ENCODE data around the gene GADL1. TPM values are rescaled to one million over a fixed set of nuclear protein-coding genes. Genes with fewer than 3 reads are reported as not detected.

Gene GADL1
- polyA plus RNA-seq, 3 donors: not detected

- Histone ChIP-seq H3K4me2 (replicated peaks; ENCODE audit: extremely low read depth, low read length, poor library complexity, severe bottlenecking) (no peak overlapping the region), H3K79me2 (ENCODE audit: insufficient read depth, low read length) (no peaks in the 10 kb centered on the region), H3K36me3 (replicated peaks in 1 of 2; ENCODE audit: control insufficient read depth in 1 of 2, insufficient read depth in 2 of 2, low read length in 2 of 2) (no peaks in the 10 kb centered on the region), H3K9me3 (replicated peaks in 1 of 2; ENCODE audit: control insufficient read depth in 1 of 2, insufficient read depth in 1 of 2, low read length in 2 of 2) (no peaks in the 10 kb centered on the region), H3K4me1 (ENCODE audit: control insufficient read depth in 1 of 2, insufficient read depth in 2 of 2, low read length in 2 of 2) (no peaks in the 10 kb centered on the region), H3K27ac (ENCODE audit: low read depth in 1 of 2, low read length in 2 of 2) (no peak overlapping the region), H3K27me3 (ENCODE audit: control insufficient read depth in 2 of 2, insufficient read depth in 2 of 2, low read length in 2 of 2) (no peaks in the 10 kb centered on the region), H3K9ac (ENCODE audit: insufficient read depth, low read length, poor library complexity, severe bottlenecking) (no peak overlapping the region), H3K4me3 (replicated peaks in 1 of 3; ENCODE audit: low read depth in 2 of 3, low read length in 3 of 3) (no peak overlapping the region), H2AFZ (ENCODE audit: insufficient read depth, low read depth, low read length, poor library complexity, severe bottlenecking) (no peak overlapping the region), H4K20me1 (ENCODE audit: insufficient read depth, low read length) (no peaks in the 10 kb centered on the region)
- TF ChIP-seq, protein P1, sequence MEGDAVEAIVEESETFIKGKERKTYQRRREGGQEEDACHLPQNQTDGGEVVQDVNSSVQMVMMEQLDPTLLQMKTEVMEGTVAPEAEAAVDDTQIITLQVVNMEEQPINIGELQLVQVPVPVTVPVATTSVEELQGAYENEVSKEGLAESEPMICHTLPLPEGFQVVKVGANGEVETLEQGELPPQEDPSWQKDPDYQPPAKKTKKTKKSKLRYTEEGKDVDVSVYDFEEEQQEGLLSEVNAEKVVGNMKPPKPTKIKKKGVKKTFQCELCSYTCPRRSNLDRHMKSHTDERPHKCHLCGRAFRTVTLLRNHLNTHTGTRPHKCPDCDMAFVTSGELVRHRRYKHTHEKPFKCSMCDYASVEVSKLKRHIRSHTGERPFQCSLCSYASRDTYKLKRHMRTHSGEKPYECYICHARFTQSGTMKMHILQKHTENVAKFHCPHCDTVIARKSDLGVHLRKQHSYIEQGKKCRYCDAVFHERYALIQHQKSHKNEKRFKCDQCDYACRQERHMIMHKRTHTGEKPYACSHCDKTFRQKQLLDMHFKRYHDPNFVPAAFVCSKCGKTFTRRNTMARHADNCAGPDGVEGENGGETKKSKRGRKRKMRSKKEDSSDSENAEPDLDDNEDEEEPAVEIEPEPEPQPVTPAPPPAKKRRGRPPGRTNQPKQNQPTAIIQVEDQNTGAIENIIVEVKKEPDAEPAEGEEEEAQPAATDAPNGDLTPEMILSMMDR (IDR thresholded peaks at IDR 0.05): no peak
- no peak overlapping the region for H3K4me3 Mint-ChIP-seq
- H3K27me3 Mint-ChIP-seq (ENCODE audit: low read depth in 3 of 3): peaks cover 0 to 2% (median 0%) of the 10 kb centered on the region in 3 donors
- H3K9me3 Mint-ChIP-seq: peaks cover 0 to 2% (median 0%) of the 10 kb centered on the region in 7 donors
- WGBS (ENCODE audit: insufficient coverage): no CpG with 5 or more reads among the region's 3 CpGs
- peaks cover 7% of the 10 kb centered on the region for H3K4me1 Mint-ChIP-seq
- no peak for DNase-seq
- no peak overlapping the region for H3K27ac Mint-ChIP-seq
- no peaks in the 10 kb centered on the region for H3K36me3 Mint-ChIP-seq
- intact Hi-C loops (cut with micrococcal nuclease): no loop called here
These were observed 155.9 kb downstream of the GADL1 start for GRCh38 chr3:30738605-30739004.

DNA sequence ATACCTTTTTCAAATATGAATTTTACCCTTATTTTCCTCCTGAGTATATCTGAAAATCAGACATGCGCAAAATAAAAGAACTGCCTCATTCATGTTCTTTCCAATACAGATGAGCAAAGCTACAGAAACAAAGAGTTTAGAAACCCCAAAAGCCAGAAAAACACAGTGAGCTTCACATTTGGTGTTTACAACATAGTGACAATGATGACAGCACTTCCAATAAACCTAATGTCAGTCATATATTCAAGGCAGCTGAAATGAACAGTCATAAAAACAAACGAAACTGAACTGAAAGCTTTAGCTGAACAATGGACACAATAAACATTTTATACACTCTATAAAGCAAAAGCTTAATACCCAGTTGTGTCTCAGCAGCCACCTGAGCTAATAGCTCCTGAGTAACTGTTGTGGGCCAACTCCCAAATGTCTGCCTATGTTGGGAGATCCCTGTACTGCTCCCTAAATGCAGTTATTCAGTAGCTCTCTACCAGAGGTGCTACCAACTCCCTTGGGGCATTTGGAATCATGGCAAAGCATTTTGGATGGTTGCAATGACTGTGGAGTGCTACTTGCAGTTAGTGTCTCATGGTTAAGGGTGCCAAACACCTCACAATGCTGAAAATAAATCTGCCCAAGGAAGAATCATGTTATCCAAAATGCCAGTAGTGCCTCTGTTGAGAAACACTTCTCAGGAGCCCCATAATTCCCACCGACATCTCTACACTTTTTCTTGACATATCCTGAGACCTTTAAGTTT, 156.5 kb downstream of the GADL1 start:
- peaks cover 3% of the 10 kb centered on the region for H3K4me1 Mint-ChIP-seq
- no peaks in the 10 kb centered on the region for H3K9me3 ChIP-seq (replicated peaks in 1 of 2; ENCODE audit: control insufficient read depth in 1 of 2, insufficient read depth in 1 of 2, low read length in 2 of 2)

More for the DNA sequence above, 156.5 kb downstream of the GADL1 start:
- H3K27ac ChIP-seq (ENCODE audit: low read depth in 1 of 2, low read length in 2 of 2): no peak overlapping the region
- no peaks in the 10 kb centered on the region for H3K27me3 ChIP-seq (ENCODE audit: control insufficient read depth in 2 of 2, insufficient read depth in 2 of 2, low read length in 2 of 2)
- no peak for DNase-seq
- H3K36me3 ChIP-seq (replicated peaks in 1 of 2; ENCODE audit: control insufficient read depth in 1 of 2, insufficient read depth in 2 of 2, low read length in 2 of 2): no peaks in the 10 kb centered on the region
- intact Hi-C loops (cut with micrococcal nuclease): no loop called here
- H4K20me1 ChIP-seq (ENCODE audit: insufficient read depth, low read length): no peaks in the 10 kb centered on the region
- H3K4me2 ChIP-seq (replicated peaks; ENCODE audit: extremely low read depth, low read length, poor library complexity, severe bottlenecking): no peak overlapping the region
- no peaks in the 10 kb centered on the region for H3K79me2 ChIP-seq (ENCODE audit: insufficient read depth, low read length)
- no peak overlapping the region for H3K4me3 ChIP-seq (replicated peaks in 1 of 3; ENCODE audit: low read depth in 2 of 3, low read length in 3 of 3)
- H3K4me1 ChIP-seq (ENCODE audit: control insufficient read depth in 1 of 2, insufficient read depth in 2 of 2, low read length in 2 of 2): no peaks in the 10 kb centered on the region
- Mint-ChIP-seq H3K4me3 (no peak overlapping the region), H3K36me3 (no peaks in the 10 kb centered on the region), H3K9me3 (peaks cover 0 to 2% (median 0%) of the 10 kb centered on the region in 7 donors), H3K27me3 (ENCODE audit: low read depth in 3 of 3) (peaks cover 0 to 2% (median 0%) of the 10 kb centered on the region in 3 donors), H3K27ac (no peak overlapping the region)
- H2AFZ ChIP-seq (ENCODE audit: insufficient read depth, low read depth, low read length, poor library complexity, severe bottlenecking): no peak overlapping the region
- WGBS (ENCODE audit: insufficient coverage): 82% methylated on average over 2 of the region's 3 CpGs
- TF ChIP-seq, protein P1 (IDR thresholded peaks at IDR 0.05): no peak
- no peak overlapping the region for H3K9ac ChIP-seq (ENCODE audit: insufficient read depth, low read length, poor library complexity, severe bottlenecking)

All from CD14-positive monocyte (primary cell).